HG02763 (cell line): Measurements from ENCODE around the gene NMBR.
"Not testable (repeated sequence)": the region's sequence is repeated elsewhere in the genome, so short reads cannot be mapped to it uniquely, and the experiment has no call there.

Experiments
- ATAC-seq: cut with Tn5 transposase; IDR thresholded peaks from one replicate; pipeline ENCODE4 v1.9.1; 2021; ENCODE audit warnings: mild to moderate bottlenecking, moderate library complexity; ENCODE audit not compliant: unreplicated experiment

NMBR gene

GRCh38 chr6:142155091-142155490 is 8.2 kb upstream of the NMBR start:
- ATAC-seq: no peak

- ATAC-seq: no peak
Observed at GRCh38 chr6:142154336-142154735, 7.4 kb upstream of the NMBR start.

GRCh38 chr6:142153196-142153595 is 6.3 kb upstream of the NMBR start:
- no peak for ATAC-seq

GRCh38 chr6:142152746-142153145 is 5.8 kb upstream of the NMBR start:
- no peak for ATAC-seq

GRCh38 chr6:142141531-142141930 is 5.4 kb downstream of the NMBR start:
- not testable (repeated sequence) for ATAC-seq

GRCh38 chr6:142138876-142139275 is 8.0 kb downstream of the NMBR start:
- no peak for ATAC-seq

- no peak for ATAC-seq
Observed at GRCh38 chr6:142132625-142133024, 14.3 kb downstream of the NMBR start, which contains the start of gene GJE1. TSS of gene GJE1 (plus strand) at chr6:142132925. CDS start at chr6:142133159, 234 bp downstream.

GRCh38 chr6:142130814-142131213 is 16.1 kb downstream of the NMBR start:
- ATAC-seq: no peak

- ATAC-seq: no peak
Observed at GRCh38 chr6:142121342-142121741, 25.6 kb downstream of the NMBR start.

- no peak for ATAC-seq
Observed at GRCh38 chr6:142118925-142119324, 28.0 kb downstream of the NMBR start.

GRCh38 chr6:142118328-142118727 is 28.6 kb downstream of the NMBR start:
- ATAC-seq: no peak

GRCh38 chr6:142117366-142117765 is 29.6 kb downstream of the NMBR start:
- ATAC-seq: no peak

GRCh38 chr6:142112451-142113061 is 34.4 kb downstream of the NMBR start:
- ATAC-seq: no peak

- ATAC-seq: not testable (repeated sequence)
Observed at GRCh38 chr6:142110820-142111219, 36.1 kb downstream of the NMBR start.

GRCh38 chr6:142104820-142105219 is 42.1 kb downstream of the NMBR start:
- not testable (repeated sequence) for ATAC-seq

- ATAC-seq: no peak
Observed at GRCh38 chr6:142088858-142089216, 58.1 kb downstream of the NMBR start.

- ATAC-seq: no peak
Observed at GRCh38 chr6:142087950-142088857, 58.7 kb downstream of the NMBR start.

GRCh38 chr6:142079130-142079529 is 67.8 kb downstream of the NMBR start:
- no peak for ATAC-seq

GRCh38 chr6:142075516-142076101 is 71.3 kb downstream of the NMBR start:
- no peak for ATAC-seq

GRCh38 chr6:142074516-142074915 is 72.4 kb downstream of the NMBR start:
- ATAC-seq: no peak

- ATAC-seq: no peak
Observed at GRCh38 chr6:142071981-142072380, 74.9 kb downstream of the NMBR start.

- ATAC-seq: no peak
Observed at GRCh38 chr6:142068416-142068815, 78.5 kb downstream of the NMBR start.
